H1 (cell line): ENCODE results near the gene TNNC1. TPM values are rescaled to one million over a fixed set of nuclear protein-coding genes. Genes with fewer than 3 reads are reported as not detected.

Experiments
- CTCF ChIA-PET: fragments of 300-600 bp; sonication (Branson Sonifier 250); formaldehyde crosslinking; loops from one replicate; lab custom pipeline; 2021; ENCODE audit not compliant: partially characterized antibody; lab: Charles Lee
- POLR2A ChIA-PET: fragments of 300-600 bp; sonication (Branson Sonifier 250); formaldehyde crosslinking; loops from one replicate; lab custom pipeline; 2021; ENCODE audit warnings: inconsistent platforms; ENCODE audit not compliant: partially characterized antibody; lab: Charles Lee
- DNase-seq, 2 experiments: peaks; one replicate each; pipeline versions ENCODE4 v3.0.0 to v3.0.0-alpha.2; 2010 to 2022; ENCODE audit warnings: low spot score in 2 of 2, low read depth in 1 of 2, mixed read lengths in 1 of 2
- FAIRE-seq: peaks from 2 replicates; lab custom pipeline; 2011; peaks lifted over from hg19 to GRCh38; lab: Jason Lieb, UNC
- H2AFZ ChIP-seq: 2 replicates; pipeline ENCODE4 v1.8.1; 2012; ENCODE audit warnings: low read length, inconsistent platforms
- H2AK5ac ChIP-seq: 2 replicates; pipeline ENCODE4 v1.6.1; 2013; ENCODE audit warnings: low read depth, low read length
- H2BK120ac ChIP-seq: replicated peaks from 2 replicates; pipeline ENCODE3; 2013; ENCODE audit warnings: low read depth, low read length, inconsistent platforms
- H2BK12ac ChIP-seq: 2 replicates; pipeline ENCODE4 v1.6.1; 2013; ENCODE audit warnings: low read depth, low read length
- H2BK15ac ChIP-seq: 2 replicates; pipeline ENCODE4 v1.6.1; 2013; ENCODE audit warnings: low read length
- H2BK20ac ChIP-seq: 2 replicates; pipeline ENCODE4 v1.6.1; 2013; ENCODE audit warnings: low read length
- H2BK5ac ChIP-seq: 2 replicates; pipeline ENCODE4 v1.6.1; 2013; ENCODE audit warnings: low read depth, low read length
- H3K14ac ChIP-seq: 2 replicates; pipeline ENCODE4 v1.6.1; 2013; ENCODE audit warnings: inconsistent platforms; ENCODE audit not compliant: insufficient read length
- H3K18ac ChIP-seq: 2 replicates; pipeline ENCODE4 v1.6.1; 2013; ENCODE audit warnings: low read length; ENCODE audit errors: extremely low read depth
- H3K23ac ChIP-seq: 2 replicates; pipeline ENCODE4 v1.6.1; 2013; ENCODE audit warnings: inconsistent platforms; ENCODE audit not compliant: insufficient read length
- H3K23me2 ChIP-seq: 2 replicates; pipeline ENCODE4 v1.6.1; 2013; ENCODE audit warnings: low read depth, low read length
- H3K27ac ChIP-seq: 2 replicates; pipeline ENCODE4 v1.6.1; 2011; ENCODE audit warnings: low read depth, low read length, inconsistent platforms
- H3K27me3 ChIP-seq, 4 experiments: replicated peaks in 1 of 4; 1 replicate in 1 of 4; 2 replicates in 3 of 4; pipeline versions ENCODE4 v1.6.1 to v1.8.1; 2011 to 2013; ENCODE audit warnings: low read length in 3 of 4, mild to moderate bottlenecking in 3 of 4, inconsistent platforms in 2 of 4, mixed read lengths in 2 of 4, moderate library complexity in 1 of 4; ENCODE audit not compliant: control insufficient read depth in 3 of 4, insufficient read depth in 3 of 4; ENCODE audit errors: extremely low read depth in 1 of 4
- H3K36me3 ChIP-seq, 4 experiments: 2 replicates each; pipeline versions ENCODE4 v1.6.1 to v1.8.1; 2011 to 2013; ENCODE audit warnings: mild to moderate bottlenecking in 4 of 4, low read length in 3 of 4, moderate library complexity in 2 of 4, control low read depth in 1 of 4, inconsistent platforms in 1 of 4; ENCODE audit not compliant: insufficient read depth in 4 of 4, control insufficient read depth in 2 of 4
- H3K4ac ChIP-seq: replicated peaks from 2 replicates; pipeline ENCODE3; 2013; ENCODE audit warnings: low read length, low read depth, mixed read lengths, inconsistent platforms; ENCODE audit not compliant: insufficient read length
- H3K4me1 ChIP-seq, 4 experiments: replicated peaks in 1 of 4; 1 replicate in 1 of 4; 2 replicates in 3 of 4; pipeline versions ENCODE4 v1.6.1 to v1.8.1; 2011 to 2013; ENCODE audit warnings: low read length in 3 of 4, inconsistent platforms in 2 of 4, mixed read lengths in 1 of 4; ENCODE audit not compliant: insufficient read depth in 4 of 4, control insufficient read depth in 3 of 4
- H3K4me2 ChIP-seq, 2 experiments: 2 replicates each; pipeline versions ENCODE4 v1.6.1 to v1.8.1; 2011 to 2013; ENCODE audit warnings: low read depth in 2 of 2, low read length in 2 of 2, control low read depth in 1 of 2, inconsistent platforms in 1 of 2, mild to moderate bottlenecking in 1 of 2; ENCODE audit not compliant: insufficient read depth in 1 of 2
- H3K4me3 ChIP-seq, 4 experiments: fragments of 200-600, 300-600 bp in 1 of 4; sonication (generic), shearing (Covaris generic), sonication (Bioruptor Twin) in 1 of 4; 2 replicates each; pipeline versions ENCODE4 v1.5.1 to v1.8.1; 2011 to 2016; ENCODE audit warnings: low read length in 4 of 4, low read depth in 3 of 4, control low read depth in 2 of 4, inconsistent platforms in 2 of 4, mild to moderate bottlenecking in 2 of 4, mixed read lengths in 1 of 4, moderate library complexity in 1 of 4; ENCODE audit not compliant: insufficient read depth in 2 of 4; ENCODE audit errors: extremely low read depth in 1 of 4
- H3K56ac ChIP-seq: replicated peaks from 2 replicates; pipeline ENCODE3; 2013; ENCODE audit warnings: low read depth, mild to moderate bottlenecking, mixed read lengths, low read length, inconsistent platforms; ENCODE audit not compliant: insufficient read length
- H3K79me1 ChIP-seq: 2 replicates; pipeline ENCODE4 v1.6.1; 2013; ENCODE audit warnings: low read depth, low read length, control low read depth
- H3K79me2 ChIP-seq, 2 experiments: 2 replicates each; pipeline versions ENCODE4 v1.6.1 to v1.8.1; 2012 to 2013; ENCODE audit warnings: low read length in 2 of 2, mild to moderate bottlenecking in 2 of 2, inconsistent platforms in 1 of 2; ENCODE audit not compliant: insufficient read depth in 2 of 2, control insufficient read depth in 1 of 2
- H3K9ac ChIP-seq, 4 experiments: replicated peaks in 1 of 4; 1 replicate in 1 of 4; 2 replicates in 3 of 4; pipeline versions ENCODE4 v1.6.1 to v1.8.1; 2011 to 2013; ENCODE audit warnings: low read depth in 3 of 4, low read length in 3 of 4, control low read depth in 2 of 4, mild to moderate bottlenecking in 2 of 4, moderate library complexity in 2 of 4, inconsistent platforms in 1 of 4; ENCODE audit errors: extremely low read depth in 1 of 4
- H3K9me3 ChIP-seq, 2 experiments: 2 replicates each; pipeline versions ENCODE4 v1.6.1 to v1.8.1; 2012 to 2013; ENCODE audit warnings: mild to moderate bottlenecking in 2 of 2, moderate library complexity in 2 of 2, control low read depth in 1 of 2, inconsistent platforms in 1 of 2, low read depth in 1 of 2, low read length in 1 of 2, mixed read lengths in 1 of 2; ENCODE audit not compliant: insufficient read depth in 2 of 2
- H4K20me1 ChIP-seq, 2 experiments: replicated peaks in 1 of 2; 2 replicates each; pipeline versions ENCODE3 to v1.8.1; 2011 to 2013; ENCODE audit warnings: inconsistent platforms in 2 of 2, low read length in 2 of 2, mild to moderate bottlenecking in 1 of 2; ENCODE audit not compliant: insufficient read depth in 2 of 2, control insufficient read depth in 1 of 2
- H4K5ac ChIP-seq: 2 replicates; pipeline ENCODE4 v1.6.1; 2013; ENCODE audit warnings: low read length, low read depth, mixed read lengths, inconsistent platforms; ENCODE audit not compliant: insufficient read length
- H4K8ac ChIP-seq: 2 replicates; pipeline ENCODE4 v1.8.0; 2013; ENCODE audit warnings: mild to moderate bottlenecking, moderate library complexity, low read length, inconsistent platforms; ENCODE audit not compliant: insufficient read depth; ENCODE audit errors: extremely low read depth
- H4K91ac ChIP-seq: replicated peaks from 2 replicates; pipeline ENCODE3; 2013; ENCODE audit warnings: low read length, mixed read lengths, inconsistent platforms; ENCODE audit not compliant: insufficient read length
- BACH1 ChIP-seq: IDR thresholded peaks from 2 replicates; pipeline ENCODE4 v1.6.1; 2012; ENCODE audit warnings: low read length, improper control_type of control experiment
- CTCF ChIP-seq, 3 experiments: IDR thresholded peaks; 1 replicate in 2 of 3; 2 replicates in 1 of 3; pipeline versions ENCODE4 v1.5.1 to v1.6.1; 2011; ENCODE audit warnings: low read length in 3 of 3, mild to moderate bottlenecking in 3 of 3, inconsistent platforms in 2 of 3, low read depth in 1 of 3, moderate library complexity in 1 of 3; ENCODE audit not compliant: insufficient read depth in 1 of 3; ENCODE audit errors: control extremely low read depth in 1 of 3
- JUN ChIP-seq: IDR thresholded peaks from 2 replicates; pipeline ENCODE4 v1.6.1; 2011; ENCODE audit warnings: low read depth, mild to moderate bottlenecking, improper control_type of control experiment, low read length
- JUND ChIP-seq: IDR thresholded peaks from 2 replicates; pipeline ENCODE4 v1.6.1; 2011; ENCODE audit warnings: mild to moderate bottlenecking, improper control_type of control experiment, low read length
- KDM1A ChIP-seq: fragments of 200-600, 300-600 bp; sonication (generic); IDR thresholded peaks from 2 replicates; pipeline ENCODE4 v1.7.1; 2016; ENCODE audit warnings: mild to moderate bottlenecking, low read length, borderline replicate concordance
- MAFK ChIP-seq: IDR thresholded peaks from 2 replicates; pipeline ENCODE4 v1.6.1; 2012; ENCODE audit warnings: low read depth, mild to moderate bottlenecking, improper control_type of control experiment, low read length
- RNF2 ChIP-seq: fragments of 200-900, 300-1000 bp; sonication (generic); IDR thresholded peaks from 2 replicates; pipeline ENCODE4 v1.7.1; 2016; ENCODE audit warnings: borderline replicate concordance, low read depth, mild to moderate bottlenecking, antibody characterized with exemption, low read length; ENCODE audit not compliant: poor library complexity, severe bottlenecking; ENCODE audit errors: missing control alignments
- SP1 ChIP-seq: IDR thresholded peaks from 2 replicates; pipeline ENCODE4 v1.6.1; 2011; ENCODE audit warnings: low read depth, low read length
- SRF ChIP-seq: IDR thresholded peaks from 2 replicates; pipeline ENCODE4 v1.6.1; 2011; ENCODE audit warnings: mild to moderate bottlenecking, low read depth, low read length, moderate library complexity
- YY1 ChIP-seq: IDR thresholded peaks from 2 replicates; pipeline ENCODE4 v1.6.1; 2011; ENCODE audit warnings: low read depth, mild to moderate bottlenecking, low read length
- WGBS, 2 experiments: shearing (Covaris generic) in 1 of 2; methylation state at CpG; one replicate each; pipeline versions ENCODE4 v1.1.6 to v1.1.7; 2013 to 2015; ENCODE audit warnings: low lambda C conversion rate in 2 of 2, mixed read lengths in 2 of 2, inconsistent platforms in 1 of 2, low coverage in 1 of 2, missing lambda C conversion rate in 1 of 2; ENCODE audit not compliant: insufficient replicate concordance in 2 of 2, insufficient coverage in 1 of 2, insufficient read length in 1 of 2; ENCODE audit errors: extremely low coverage in 1 of 2, missing lambda C conversion rate in 1 of 2; 5-methylcytosine and 5-hydroxymethylcytosine counted together
- polyA plus RNA-seq, 7 experiments: library from polyadenylated mRNA; depleted of rRNA in 3 of 7; stranded (reverse) in 5 of 7; unstranded in 2 of 7; fragments of >200 nt in 5 of 7; fragments of 200-250 nt in 2 of 7; gene quantifications; 1 replicate in 5 of 7; 2 replicates in 1 of 7; 4 replicates in 1 of 7; pipeline versions ENCODE4 v1.2.1 to v1.2.3, GENCODE V29; 2011 to 2013; ENCODE audit warnings: missing spikeins in 2 of 7, mixed read lengths in 2 of 7
- total RNA-seq: library from RNA; stranded (reverse); fragmentation: NEBNext Ultra II Directional; extraction: Animal tissue kit (Norgen Biotek cat#: 25700); gene quantifications from 2 replicates; pipeline ENCODE4 v1.2.1, GENCODE V29; 2021

The TNNC1 gene
- total and polyA plus RNA-seq, 2 of the 8 experiments (the other 6 are each of a cell fraction or from before 2014, with no cell fraction given), result 5.8 to 16.4 TPM

- POLR2A ChIA-PET, result interaction anchor here (1.4 to 10.5 kb wide), 2 partner anchors 9 to 19 kb away, joined by 3 to 112 read pairs; partner anchors contain the start of gene SEMA3G
- no peak overlapping the region for H2BK20ac ChIP-seq
- WGBS, 2 experiments, result 92% methylated on average over 15 of the region's 15 CpGs; no CpG with 5 or more reads in 1 of the 2 experiments
- CTCF ChIA-PET, result interaction anchor here (0.7 to 4.1 kb wide), 4 partner anchors 9 to 49 kb away, joined by 3 to 20 read pairs (median 3); no protein-coding TSS in a partner anchor
- H3K9me3 ChIP-seq, result no peaks in the 10 kb centered on the region
- H3K4me1 ChIP-seq, result peaks cover 0 to 2% (median 0%) of the 10 kb centered on the region in 4 experiments; a peak in 1 of 7 replicates
- DNase-seq (no peak), FAIRE-seq (no peak)
- no peak overlapping the region for H4K5ac ChIP-seq
- H2BK120ac ChIP-seq, result no peak overlapping the region
- no peak overlapping the region for H3K4me3 ChIP-seq
- H2AFZ ChIP-seq, result no peak overlapping the region
- H2AK5ac ChIP-seq, result no peak overlapping the region
- H3K79me2 ChIP-seq, result no peaks in the 10 kb centered on the region
- no peaks in the 10 kb centered on the region for H3K23me2 ChIP-seq
- no peak overlapping the region for H3K9ac ChIP-seq
- no peak overlapping the region for H3K4ac ChIP-seq
- H3K36me3 ChIP-seq, result no peaks in the 10 kb centered on the region
- H4K8ac ChIP-seq, result no peak overlapping the region; the same call in 1 of the 2 replicates
- no peak overlapping the region for H3K14ac ChIP-seq
- no peak overlapping the region for H3K18ac ChIP-seq
- no peak overlapping the region for H3K27ac ChIP-seq
- H4K91ac ChIP-seq, result no peak overlapping the region
- H2BK12ac ChIP-seq, result no peak overlapping the region
- no peaks in the 10 kb centered on the region for H4K20me1 ChIP-seq
- no peaks in the 10 kb centered on the region for H3K27me3 ChIP-seq
- no peak overlapping the region for H3K4me2 ChIP-seq
- no peaks in the 10 kb centered on the region for H3K79me1 ChIP-seq
- no peak overlapping the region for H2BK15ac ChIP-seq
- H2BK5ac ChIP-seq, result no peak overlapping the region
- H3K23ac ChIP-seq, result no peak overlapping the region
- H3K56ac ChIP-seq, result no peak overlapping the region
- TF ChIP-seq KDM1A (no peak), SRF (no peak), YY1 (no peak), RNF2 (no peak), BACH1 (no peak), MAFK (no peak), CTCF (IDR thresholded peaks at IDR 0.05; ENCODE audit: control extremely low read depth in 1 of 3, insufficient read depth in 1 of 3, low read depth in 1 of 3, low read length in 3 of 3) (no peak), SP1 (no peak), JUN (no peak), JUND (no peak)
These were observed 16.3 kb downstream of the TNNC1 start for GRCh38 chr3:52437326-52438103.
